ENCODE measurements around the gene TMEM132C.

DNA sequence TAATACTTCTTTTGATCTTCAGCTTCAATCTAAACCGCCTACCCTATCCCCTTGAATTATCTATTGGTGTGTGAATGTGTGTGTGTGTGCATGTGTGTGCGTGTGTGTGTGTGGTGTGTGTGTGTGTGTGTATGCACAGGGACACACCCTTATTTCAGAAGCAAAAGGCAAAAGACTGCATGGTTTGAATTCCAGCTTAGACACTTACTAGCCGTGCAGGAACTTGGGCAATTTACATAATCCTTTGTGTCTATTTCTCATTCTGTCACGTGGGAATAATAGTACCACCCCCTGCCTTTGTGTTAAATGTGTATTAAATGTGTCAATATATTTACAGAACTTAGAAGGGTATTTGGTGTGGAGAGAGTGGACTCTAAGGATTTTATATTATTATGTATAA, 251.7 kb downstream of the TMEM132C start:
- TF ChIP-seq POLR2A (IDR thresholded peaks at IDR 0.05) = no peak
- no peak for TF ChIP-seq CTCF (IDR thresholded peaks at IDR 0.05)

Measured in lower leg skin (tissue), 3 donors.